HG03045 (cell line): ENCODE data around the gene SORCS3.

ENCODE experiments used
- ATAC-seq: cut with Tn5 transposase; IDR thresholded peaks from one replicate; pipeline ENCODE4 v1.9.1; 2021; ENCODE audit warnings: mild to moderate bottlenecking, moderate library complexity; ENCODE audit not compliant: unreplicated experiment

SORCS3 gene

GRCh38 chr10:104908581-104908980, 267.5 kb downstream of the SORCS3 start:
- no peak for ATAC-seq

- no peak for ATAC-seq
Observed at GRCh38 chr10:104910712-104911111, 269.6 kb downstream of the SORCS3 start.

- ATAC-seq: no peak
Observed at GRCh38 chr10:104913390-104913789, 272.3 kb downstream of the SORCS3 start.

GRCh38 chr10:104920476-104920875, 279.4 kb downstream of the SORCS3 start:
- ATAC-seq: no peak

- no peak for ATAC-seq
Observed at GRCh38 chr10:104921763-104922162, 280.7 kb downstream of the SORCS3 start.

DNA sequence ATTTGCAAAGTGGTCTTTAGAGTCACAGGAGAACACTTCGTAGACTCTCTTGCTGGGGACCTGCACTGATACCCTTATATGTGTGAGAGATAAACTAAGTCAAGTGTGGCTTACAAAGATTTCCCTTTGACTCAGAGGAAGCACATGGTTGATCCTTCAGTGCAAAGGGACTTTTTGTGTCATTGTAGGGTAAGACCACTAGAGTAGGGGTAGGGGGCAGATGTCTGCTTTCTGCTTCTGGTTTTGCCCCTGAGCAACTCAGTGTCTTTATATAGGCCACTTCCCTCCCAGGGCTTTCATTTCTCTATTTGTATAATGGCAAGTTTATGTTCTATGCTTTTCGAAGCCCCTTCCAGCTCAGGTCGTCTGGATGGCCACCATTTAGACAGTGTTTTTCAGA, 281.7 kb downstream of the SORCS3 start:
- ATAC-seq: no peak

GRCh38 chr10:104923501-104923900, 282.4 kb downstream of the SORCS3 start:
- ATAC-seq: no peak

- ATAC-seq: no peak
Observed at GRCh38 chr10:104924101-104924795, 283.2 kb downstream of the SORCS3 start.

GRCh38 chr10:104925232-104925851, 284.3 kb downstream of the SORCS3 start:
- no peak for ATAC-seq

DNA sequence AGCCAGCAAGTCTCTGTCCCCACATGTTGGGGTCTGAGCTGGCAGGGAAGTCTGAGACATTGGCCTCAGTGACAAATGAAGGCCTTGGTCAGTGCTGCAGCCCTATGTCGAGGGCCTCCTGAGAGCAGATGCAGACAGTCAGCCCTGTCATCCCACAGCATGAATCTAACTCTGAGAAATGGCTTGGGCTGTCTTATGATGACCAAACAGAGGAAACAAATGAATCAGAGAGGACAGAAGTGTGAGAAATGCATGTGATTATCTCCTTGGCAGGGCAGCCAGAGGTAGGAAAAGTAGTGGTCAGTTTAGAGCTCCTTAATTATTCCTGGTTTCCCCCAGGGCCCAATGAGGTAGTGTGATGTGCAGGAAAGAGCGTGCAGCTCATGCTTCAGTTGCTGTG, 287.6 kb downstream of the SORCS3 start:
- no peak for ATAC-seq

- ATAC-seq: no peak
Observed at GRCh38 chr10:104931612-104932134, 290.6 kb downstream of the SORCS3 start.

GRCh38 chr10:104935656-104936055, 294.6 kb downstream of the SORCS3 start:
- ATAC-seq: no peak

- ATAC-seq: no peak
Observed at GRCh38 chr10:104937567-104937966, 296.5 kb downstream of the SORCS3 start.

DNA sequence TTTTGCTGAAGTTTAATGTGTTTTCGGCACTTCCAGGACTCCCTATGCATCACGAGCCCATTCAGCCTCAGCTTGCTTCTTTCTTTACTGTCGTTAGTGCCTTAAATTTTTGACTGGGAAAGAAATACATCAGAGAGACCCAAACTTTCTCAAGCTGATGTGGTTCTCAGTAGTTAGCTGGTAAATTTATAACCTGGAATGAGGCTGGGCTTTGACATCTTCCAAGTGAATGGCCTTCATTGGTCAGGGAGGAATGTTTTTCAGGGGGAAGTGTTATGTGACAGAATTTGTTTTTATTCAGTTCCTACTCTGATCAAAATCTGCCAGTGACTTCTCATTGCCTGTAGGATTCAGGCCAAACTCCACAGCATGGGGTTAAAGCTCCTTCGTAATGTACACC, 296.9 kb downstream of the SORCS3 start:
- ATAC-seq: no peak

DNA sequence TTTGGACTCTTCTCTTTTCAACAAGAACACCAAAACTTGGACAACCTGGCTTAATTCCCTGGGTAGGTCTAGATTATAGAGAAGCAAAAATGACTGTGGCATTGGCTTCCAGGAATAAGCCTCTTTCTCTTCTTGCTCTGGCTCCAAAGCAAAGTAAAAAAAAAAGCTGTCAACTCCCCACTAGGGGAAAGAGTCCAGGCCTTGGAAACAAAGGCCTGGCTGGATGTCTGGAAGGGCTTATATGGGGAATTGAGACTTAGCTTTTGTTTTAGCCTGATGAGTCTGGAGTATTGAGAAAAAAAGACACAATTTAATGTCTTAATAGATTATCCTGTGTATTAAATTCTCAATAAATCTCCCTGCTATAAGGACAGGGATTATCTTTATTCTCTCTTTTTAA, 300.6 kb downstream of the SORCS3 start:
- ATAC-seq: no peak

GRCh38 chr10:104947314-104947713, 306.2 kb downstream of the SORCS3 start:
- no peak for ATAC-seq

DNA sequence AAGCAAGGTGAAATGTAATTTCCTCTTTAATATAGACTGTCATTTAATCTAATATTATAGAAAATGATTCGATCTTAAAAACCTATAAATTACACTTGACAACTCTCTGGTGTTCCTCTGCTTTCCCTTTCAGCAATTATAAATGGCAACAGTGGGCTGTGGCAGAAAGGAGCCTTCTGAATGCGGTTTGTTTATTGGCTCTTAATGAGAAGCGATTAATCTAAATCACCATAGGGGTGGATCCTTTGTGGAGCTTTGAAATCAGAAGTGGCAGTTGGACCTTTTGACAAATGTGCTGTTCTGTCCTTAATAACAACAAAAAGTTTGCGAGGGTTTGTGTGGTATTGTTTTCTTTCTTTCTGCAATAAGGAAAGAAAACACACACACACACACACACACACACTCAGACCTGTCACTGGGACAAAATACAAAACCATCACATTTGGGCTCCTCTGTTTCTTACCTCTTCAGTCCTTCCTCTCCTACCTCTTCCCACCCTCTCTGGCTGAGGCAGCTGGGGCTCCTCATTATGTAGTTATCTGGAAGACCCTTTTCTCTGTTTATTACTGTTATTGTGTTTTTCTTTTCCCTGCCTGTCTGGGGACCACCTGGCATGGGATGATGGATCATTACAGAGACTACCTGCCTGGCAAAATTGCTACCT, 316.2 kb downstream of the SORCS3 start:
- ATAC-seq: no peak

DNA sequence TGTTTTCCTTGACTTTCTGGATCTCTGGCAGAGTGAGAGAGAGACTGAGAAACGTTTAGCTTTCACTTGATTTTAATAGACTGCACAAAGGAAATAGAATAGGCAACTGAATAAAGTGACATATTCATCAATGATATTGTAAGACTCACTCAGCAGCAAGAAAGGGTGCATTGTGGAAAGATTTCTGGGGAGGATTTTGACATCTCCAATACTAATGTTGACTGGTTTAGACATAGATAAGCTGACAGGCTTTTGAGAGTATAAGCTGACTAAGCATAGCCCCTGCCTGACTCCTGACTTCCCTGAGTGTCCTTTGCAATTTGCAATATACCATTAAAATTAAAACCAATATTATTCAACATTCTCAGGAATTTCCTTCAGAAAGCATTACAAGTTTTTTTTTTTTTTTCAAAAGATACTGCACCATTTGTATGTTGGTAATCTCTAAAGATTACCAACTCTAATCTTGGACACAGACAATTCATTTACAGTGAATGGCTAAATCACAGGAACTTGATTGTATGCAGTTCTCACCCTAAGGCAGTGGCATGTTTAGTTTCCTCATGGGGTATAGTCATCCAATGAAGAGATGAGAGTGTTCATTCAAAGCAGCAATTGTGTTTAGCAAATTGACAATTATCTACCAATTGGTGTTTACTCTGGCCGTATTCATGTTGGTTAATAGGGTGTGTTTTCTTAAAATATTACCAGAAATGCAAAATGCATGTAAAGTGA, 325.6 kb downstream of the SORCS3 start:
- no peak for ATAC-seq

DNA sequence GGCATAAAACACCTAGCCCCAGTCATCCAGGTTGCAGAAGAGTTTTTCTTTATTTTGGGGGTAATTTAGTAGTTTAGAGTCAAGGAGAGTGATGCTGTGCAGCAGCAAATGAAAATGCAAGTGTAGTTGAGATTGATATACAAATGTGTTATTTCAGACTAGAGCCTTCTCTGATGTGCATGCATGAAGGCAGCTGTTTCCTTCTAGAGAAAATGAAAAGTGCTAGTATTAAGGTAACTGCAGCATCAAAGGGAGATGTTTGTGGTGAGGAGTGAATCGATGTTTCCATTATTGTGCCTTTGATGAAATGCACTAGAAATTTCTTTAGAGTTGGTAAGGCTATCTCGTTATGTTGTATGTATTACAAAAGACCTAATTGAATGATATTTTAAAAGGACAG, 339.3 kb downstream of the SORCS3 start:
- no peak for ATAC-seq

DNA sequence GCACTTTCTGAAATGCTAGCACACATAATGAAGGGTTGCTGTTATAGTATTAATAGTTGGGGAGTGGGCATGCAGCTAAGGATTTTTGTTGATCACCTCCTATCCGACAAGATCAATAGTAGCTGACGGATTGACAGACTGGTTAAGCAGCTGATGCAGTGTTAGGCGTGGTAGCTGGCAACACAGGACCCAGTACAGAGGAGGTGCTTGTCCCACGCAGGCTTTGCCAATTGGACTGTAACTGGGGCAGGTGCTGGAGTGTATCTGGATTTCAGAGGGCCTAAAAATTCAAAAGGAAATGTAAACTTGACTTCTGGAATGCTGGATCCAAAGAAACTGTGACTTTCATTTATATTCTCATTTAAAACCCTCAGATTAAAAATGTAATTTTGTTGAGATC, 340.9 kb downstream of the SORCS3 start:
- ATAC-seq: no peak

DNA sequence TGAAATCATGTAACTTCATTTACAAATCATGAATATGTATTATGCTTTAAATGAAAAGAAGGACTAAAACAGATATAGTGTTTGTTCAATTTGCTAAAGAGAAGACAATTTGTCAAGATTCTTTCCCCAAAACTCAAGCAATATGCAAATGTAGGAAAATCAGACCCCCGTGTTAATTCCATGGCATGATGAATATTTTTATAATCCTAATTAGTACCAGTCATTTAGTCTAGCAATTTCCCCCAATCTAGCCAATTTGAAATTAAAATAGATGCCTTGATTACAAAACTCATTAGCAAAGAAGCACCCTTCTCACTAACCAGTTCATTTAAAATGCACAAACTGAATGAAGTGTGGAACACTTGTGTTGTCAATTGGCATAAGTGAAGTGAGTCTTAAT, 347.6 kb downstream of the SORCS3 start:
- ATAC-seq: no peak
